ENCODE measurements around the gene IDH3G. TPM values are rescaled to one million over a fixed set of nuclear protein-coding genes. Genes with fewer than 3 reads are reported as not detected.

IDH3G gene
- total and polyA plus RNA-seq, 2 of the 8 experiments (the other 6 are each of a cell fraction or from before 2014, with no cell fraction given) = 39.4 to 66.7 TPM

GRCh38 chrX:153784325-153784967, 9.7 kb downstream of the IDH3G start (continued):
- no peak for TF ChIP-seq CTCF (IDR thresholded peaks at IDR 0.05; ENCODE audit: control extremely low read depth in 1 of 3, insufficient read depth in 1 of 3, low read depth in 1 of 3, low read length in 3 of 3)
- no peak for TF ChIP-seq JUND (IDR thresholded peaks at IDR 0.05; ENCODE audit: low read length)
- TF ChIP-seq GABPA (IDR thresholded peaks at IDR 0.05; ENCODE audit: borderline replicate concordance, insufficient read depth, low read length) = no peak
- TF ChIP-seq SRF (IDR thresholded peaks at IDR 0.05; ENCODE audit: low read depth, low read length) = no peak
- TF ChIP-seq HDAC2 (IDR thresholded peaks at IDR 0.05; ENCODE audit: borderline replicate concordance in 1 of 2, low read depth in 2 of 2, low read length in 2 of 2) = no peak

Data from H1 (cell line).